Jurkat, Clone E6-1 (cell line): ENCODE data around the gene PEMT.

Experiments
- DNase-seq: peaks from one replicate; pipeline ENCODE4 v3.0.0-alpha.2; 2011; ENCODE audit warnings: low read depth, low spot score
- H3K4me3 ChIP-seq: 2 replicates; pipeline ENCODE4 v1.5.1; 2011; ENCODE audit warnings: mild to moderate bottlenecking, low read length, control low read depth, moderate library complexity

Gene PEMT

GRCh38 chr17:17509601-17510425 lies 81.7 kb downstream of the PEMT start:
- no peak overlapping the region for H3K4me3 ChIP-seq
- no peak for DNase-seq

DNA sequence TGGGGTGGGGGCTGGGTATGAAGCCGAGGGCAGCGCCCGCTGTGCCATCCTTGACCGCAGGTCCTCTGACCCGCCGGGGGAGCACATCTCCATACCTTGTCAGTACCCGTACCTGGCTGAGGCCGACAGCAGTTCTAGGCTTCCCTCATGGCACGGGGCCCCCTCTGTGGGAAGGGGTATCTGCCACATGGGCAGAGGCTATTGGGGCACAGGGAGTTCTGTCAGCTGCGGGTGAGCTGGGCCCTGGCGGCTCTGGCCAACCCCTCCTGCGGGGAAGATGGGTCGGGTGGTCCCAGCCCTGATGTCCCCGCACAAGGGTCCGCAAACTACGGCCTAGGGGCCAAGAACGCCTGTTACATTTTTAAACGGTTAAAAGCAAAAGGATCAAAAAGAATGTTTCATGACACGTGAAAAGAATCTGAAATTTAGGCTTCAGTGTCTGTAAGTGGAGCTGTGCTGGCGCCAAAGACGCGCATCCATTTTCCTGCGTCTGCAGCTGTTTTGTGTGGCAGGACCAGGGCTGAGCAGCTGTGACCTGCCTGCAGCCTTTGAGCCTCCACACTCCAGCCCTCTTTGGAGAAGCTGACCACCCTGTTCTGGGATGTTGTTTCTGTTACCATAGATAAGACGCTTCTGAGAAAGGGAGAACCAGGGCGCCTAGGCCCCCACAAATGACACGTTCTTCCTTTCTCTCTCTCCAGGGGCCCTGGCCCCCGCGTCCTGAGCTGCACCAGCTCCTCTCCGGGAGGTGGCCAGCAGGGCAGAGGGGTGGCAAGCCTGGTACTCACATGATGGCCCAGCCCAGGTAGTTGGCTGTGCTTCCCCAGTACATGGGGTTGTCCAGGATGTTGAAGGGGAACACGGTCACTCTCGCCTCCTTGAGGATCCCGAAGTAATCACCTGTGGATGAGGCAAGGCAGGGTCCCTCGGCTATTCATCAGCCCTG lies 82.6 kb downstream of the PEMT start:
- H3K4me3 ChIP-seq = no peak overlapping the region
- no peak for DNase-seq

DNA sequence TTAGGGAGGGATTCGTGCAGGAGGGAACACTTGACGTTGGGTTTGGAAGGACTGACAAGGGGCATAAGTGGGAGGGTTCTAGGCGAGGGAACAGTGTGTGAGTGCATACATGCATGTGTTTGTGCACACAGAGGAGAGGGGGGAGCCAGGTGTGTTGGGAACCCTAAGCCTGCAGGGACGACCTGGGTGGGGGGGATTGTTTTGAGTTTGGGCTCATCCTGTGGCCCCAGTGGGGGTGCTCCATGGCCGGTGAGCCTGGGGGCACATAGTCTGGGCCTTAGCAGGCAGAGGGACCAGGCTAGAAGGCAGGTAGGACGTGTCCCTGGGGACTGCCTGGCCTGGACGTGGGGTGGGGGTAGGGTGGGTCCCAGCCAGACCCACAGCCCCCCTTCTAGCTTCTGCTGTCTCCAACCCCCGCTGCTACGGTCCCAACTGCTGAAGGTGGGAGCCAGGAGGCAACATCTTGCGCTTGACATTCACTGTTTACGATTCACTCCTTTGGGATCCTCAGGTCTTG lies 83.4 kb downstream of the PEMT start:
- no peak for DNase-seq
- no peak overlapping the region for H3K4me3 ChIP-seq

DNA sequence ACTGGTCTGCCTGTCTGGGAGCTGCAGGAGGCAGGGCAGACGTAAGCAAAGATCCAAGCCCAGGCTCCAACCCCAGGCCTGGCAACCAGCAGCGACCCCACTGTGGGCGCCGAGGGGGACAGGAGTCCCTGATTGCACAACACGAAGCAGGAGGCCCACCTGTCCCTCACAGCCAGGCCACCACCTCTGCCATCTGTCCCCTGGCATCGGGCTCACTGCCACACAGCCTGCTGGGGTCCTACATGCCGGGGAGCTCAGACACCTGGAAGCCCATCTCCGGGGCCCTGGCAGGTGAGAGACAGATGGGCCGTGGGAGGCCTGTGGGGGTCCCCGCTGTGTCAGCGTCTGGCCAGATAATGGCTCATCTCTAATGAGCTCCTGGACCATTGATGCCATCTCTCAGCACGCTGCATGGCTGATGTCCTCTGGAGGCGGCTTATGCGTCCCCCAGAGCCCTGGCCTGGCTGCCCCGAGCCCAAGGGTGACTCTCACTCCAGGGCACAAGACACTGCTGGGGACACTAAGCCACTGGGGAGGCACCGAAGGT lies 84.0 kb downstream of the PEMT start:
- no peak overlapping the region for H3K4me3 ChIP-seq
- DNase-seq = no peak

DNA sequence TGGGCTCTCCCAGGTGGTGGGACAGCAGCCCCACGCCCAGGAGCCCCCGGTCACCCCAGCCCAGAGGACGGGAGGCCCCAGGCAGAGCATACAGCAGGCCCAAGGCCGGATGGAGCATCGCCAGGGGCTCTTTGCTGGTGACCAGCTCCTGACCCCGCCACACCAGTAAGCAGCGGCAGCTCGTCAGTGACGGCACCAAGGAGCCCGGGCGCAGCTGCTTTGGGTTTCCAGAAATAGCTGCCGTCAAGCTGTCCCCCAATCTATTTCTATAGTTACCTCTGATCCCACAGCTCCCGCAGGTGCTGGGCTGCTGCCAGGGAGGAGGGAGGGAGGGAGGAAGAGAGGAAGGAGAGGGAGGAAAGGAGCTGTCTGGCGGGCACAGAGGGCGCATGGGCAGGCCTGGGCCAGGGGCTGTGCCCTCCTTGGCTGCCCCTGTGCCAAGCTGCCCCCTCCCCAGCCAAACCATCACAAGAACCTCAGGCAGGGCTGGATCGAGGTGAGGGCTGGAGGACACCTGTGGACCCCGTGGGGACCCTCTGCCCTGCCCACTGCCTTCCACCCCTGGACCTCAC lies 84.5 kb downstream of the PEMT start:
- no peak overlapping the region for H3K4me3 ChIP-seq
- DNase-seq = no peak

- DNase-seq = no peak
- H3K4me3 ChIP-seq = no peak overlapping the region
Observed at GRCh38 chr17:17506181-17506741, 85.2 kb downstream of the PEMT start.

DNA sequence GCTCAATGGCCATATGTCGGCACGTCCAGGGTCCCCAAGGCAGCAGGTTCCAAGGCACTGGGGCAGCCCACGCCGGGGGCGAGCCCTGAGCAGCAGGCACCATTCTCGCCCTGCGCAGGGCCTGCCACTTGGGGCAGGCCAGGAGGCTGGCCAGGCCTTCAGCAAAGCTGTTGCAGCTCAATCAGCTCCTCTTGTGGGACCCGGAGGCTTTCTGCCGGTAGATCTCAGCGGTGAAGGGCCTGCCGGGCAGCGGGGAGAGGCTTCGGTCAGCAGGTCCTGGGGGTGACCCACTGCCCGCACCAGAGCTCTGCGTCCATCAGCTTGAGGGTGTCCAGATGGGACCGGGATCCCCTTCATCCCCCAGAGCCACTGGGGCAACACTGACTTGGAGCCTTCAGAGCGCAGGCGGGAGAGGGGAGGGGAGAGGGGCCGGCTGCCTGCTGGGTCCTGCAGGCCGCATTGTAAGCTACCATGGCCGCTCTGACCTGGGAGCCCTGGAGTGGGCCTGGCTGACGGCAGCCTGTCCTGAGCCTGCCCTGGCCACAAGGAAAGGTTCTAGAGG lies 85.8 kb downstream of the PEMT start:
- no peak for DNase-seq
- H3K4me3 ChIP-seq = no peak overlapping the region

GRCh38 chr17:17505151-17505550 lies 86.4 kb downstream of the PEMT start:
- H3K4me3 ChIP-seq = no peak overlapping the region
- DNase-seq = no peak

GRCh38 chr17:17504341-17505140 lies 87.0 kb downstream of the PEMT start:
- no peak for DNase-seq
- no peak overlapping the region for H3K4me3 ChIP-seq

DNA sequence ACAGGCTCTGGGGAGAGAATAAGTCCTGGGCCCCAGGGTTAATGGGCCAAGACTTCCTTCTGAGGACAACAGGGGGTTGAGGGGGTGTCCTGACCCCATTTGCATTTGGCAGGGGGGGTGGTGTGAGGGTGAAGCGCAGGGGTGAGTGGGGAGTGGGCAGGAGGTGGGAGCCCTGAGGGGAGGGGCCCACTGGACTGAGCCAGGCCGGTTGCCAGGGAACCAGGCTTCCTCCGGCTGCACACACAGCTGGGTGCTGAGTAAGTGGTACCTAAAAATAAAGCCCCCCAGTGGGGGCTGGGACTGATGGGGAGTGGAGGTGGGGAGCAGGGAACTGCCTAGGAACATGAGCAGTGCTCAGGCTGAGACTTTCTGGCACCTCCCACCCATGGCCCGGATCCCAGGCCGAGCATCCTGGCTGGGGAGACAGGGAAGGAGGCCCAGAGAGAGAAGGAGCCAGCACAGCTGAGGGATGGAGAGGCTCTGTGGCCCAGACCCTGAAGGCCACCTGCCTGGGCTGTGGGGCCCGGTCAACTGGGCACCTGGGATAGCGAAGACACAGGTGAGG lies 87.9 kb downstream of the PEMT start:
- no peak overlapping the region for H3K4me3 ChIP-seq
- no peak for DNase-seq

DNA sequence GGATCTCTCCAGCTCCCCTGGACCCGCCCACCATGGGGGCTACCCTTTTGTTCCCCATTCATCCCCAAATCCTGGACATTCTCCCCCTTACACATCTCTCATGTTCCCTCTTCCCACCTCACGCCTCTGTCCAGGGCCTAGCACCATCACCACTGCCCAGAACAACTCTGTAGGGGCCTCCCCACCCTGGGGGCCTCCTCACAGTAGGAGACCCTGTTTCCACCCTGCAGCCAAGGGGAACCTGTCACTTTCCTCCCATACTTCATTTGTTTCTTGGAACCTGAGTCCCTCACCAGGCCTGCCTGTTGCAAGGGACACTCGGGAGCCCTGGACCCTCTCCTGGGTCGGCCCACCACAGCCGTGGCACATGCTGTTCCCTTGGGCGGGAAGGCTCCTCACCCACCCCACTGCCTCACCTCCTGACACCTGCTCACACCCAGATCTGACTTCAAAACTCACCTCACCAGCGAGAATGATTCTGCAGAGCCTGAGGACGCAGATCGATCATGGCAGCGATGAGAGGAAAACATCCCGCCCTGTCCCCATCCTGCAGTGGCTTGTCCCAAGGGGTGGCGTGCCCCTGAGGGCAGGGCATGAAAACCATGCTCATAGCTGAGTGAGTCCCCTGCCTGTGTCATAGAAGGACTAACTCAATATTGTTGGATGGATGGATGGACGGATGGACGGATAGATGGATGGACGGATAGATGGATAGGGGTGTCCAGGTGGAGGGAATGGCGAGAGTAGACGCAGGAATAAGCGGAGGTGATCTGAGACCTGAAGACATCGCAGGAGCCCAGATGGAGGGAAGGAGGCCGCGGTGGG lies 88.6 kb downstream of the PEMT start:
- H3K4me3 ChIP-seq = no peak overlapping the region
- no peak for DNase-seq

- no peak overlapping the region for H3K4me3 ChIP-seq
- DNase-seq = no peak
Observed at GRCh38 chr17:17500999-17501605, 90.4 kb downstream of the PEMT start.

DNA sequence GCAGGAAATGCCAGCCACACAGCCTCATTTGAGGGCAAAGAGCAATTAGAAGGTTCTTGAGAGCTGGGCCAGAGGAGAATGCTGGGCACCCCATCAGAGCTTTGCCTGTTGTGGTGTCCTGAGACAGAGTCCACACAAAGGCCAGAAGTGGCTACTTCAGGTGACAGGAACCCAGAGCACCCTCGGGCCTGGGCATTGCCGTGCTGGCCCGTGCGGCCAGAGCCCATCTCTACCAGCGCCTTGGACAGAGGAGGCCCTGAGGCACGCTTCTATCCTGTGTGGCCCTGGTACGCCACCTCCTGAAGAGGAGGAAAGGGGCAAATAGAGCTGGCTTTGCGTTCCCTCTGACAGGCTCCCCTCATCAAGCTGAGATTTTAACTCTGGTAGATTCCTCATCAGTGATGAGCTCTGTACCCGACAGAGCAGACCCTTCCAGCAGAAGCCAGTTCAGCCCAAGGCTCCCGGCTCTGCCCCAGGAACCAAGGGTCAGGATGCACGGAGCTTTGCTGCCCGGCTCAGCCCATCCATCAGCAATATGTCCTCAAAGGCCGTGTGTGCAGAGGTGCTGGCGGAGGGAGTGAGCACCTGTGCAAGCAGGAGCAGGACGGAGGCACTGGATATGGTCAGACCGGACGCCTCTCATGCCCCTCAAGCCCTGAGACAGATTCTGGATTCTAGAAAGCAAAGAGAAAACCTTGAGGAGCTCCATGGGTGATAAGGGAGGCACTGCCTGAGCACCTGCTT lies 91.9 kb downstream of the PEMT start:
- no peak overlapping the region for H3K4me3 ChIP-seq
- no peak for DNase-seq

DNA sequence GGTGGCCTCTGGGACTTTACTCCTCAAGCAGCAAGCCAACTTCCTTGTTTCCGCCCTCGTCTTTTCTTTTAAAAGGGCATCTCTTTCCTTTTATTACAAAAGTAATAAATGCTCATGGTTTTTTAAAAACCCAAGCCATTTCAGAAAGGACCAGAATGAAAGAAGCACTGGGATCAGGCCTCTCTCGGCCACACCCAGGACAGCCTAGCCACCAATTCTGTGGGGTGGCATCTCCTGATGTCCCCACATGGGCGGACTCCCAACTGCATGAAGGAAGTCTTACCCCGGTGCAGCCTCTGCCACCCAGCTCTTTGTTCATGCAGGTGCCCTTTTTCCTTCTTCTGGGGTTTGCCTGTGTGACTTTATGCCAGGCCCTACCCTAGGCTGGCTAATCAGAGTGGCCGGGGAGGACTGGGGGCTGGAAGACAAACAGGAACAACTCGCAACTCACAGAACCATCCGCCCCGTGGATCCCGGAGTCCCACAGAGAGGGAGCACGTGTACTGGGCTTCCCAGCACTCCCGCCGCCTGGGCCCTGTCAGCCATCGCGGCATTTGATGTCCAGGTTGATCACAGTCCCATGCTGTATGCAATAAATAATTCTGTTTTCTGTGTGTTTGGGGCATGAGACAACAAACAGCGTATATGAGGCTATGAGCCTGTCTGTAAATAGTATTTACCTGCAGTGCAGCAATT lies 92.8 kb downstream of the PEMT start:
- no peak for DNase-seq
- no peak overlapping the region for H3K4me3 ChIP-seq

DNA sequence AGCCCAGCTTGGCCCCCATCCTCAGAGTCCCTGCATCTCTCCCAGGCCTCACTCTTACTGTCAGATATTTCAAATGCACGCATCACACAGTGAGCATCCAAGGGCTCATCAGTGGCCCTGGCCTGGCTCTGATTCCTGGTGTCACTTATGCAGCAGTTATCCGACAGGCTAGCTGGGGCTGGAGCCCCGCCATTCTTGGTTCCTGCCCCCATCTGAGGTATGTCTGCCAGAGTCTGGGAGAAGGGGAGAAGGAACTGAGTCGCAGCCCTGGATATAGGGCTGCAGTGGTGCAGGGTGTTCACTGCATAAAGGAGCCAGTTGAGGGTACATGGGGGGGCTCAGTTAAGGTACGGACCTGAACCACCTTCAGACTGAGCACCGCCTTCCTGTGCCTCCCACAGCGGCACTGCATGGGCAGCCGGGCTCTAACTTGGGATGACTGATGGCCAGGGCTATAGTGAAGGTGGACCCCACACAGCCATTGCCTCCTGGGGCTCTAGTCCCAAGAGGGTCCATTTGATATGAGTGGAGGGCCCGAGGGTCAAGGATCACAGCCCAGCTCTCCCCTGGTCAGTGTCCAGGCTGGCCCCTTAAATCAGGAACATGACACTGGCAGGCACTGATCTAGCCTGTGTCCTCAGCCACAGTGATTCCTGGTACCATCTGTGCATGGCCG lies 93.5 kb downstream of the PEMT start:
- no peak overlapping the region for H3K4me3 ChIP-seq

More for the DNA sequence above, 93.5 kb downstream of the PEMT start:
- DNase-seq = no peak
